HepG2 (cell line): ENCODE data around the gene SGSM1. TPM values are rescaled to one million over a fixed set of nuclear protein-coding genes. Genes with fewer than 3 reads are reported as not detected.

ENCODE experiments used
- AKAP8 ChIP-seq: sonication (generic); formaldehyde crosslinking; IDR thresholded peaks from 2 replicates; pipeline ENCODE4 v1.5.1; 2020; ENCODE audit warnings: mild to moderate bottlenecking, missing genetic modification reagents
- ATM ChIP-seq: fragments of 450-650 bp; IDR thresholded peaks from 2 replicates; pipeline ENCODE4 v1.7.1; 2017; ENCODE audit warnings: mild to moderate bottlenecking, borderline replicate concordance
- CCDC6 ChIP-seq: sonication (generic); formaldehyde crosslinking; IDR thresholded peaks from 2 replicates; pipeline ENCODE4 v1.8.1; 2022; ENCODE audit warnings: mild to moderate bottlenecking, missing genetic modification reagents, moderate library complexity
- CHCHD3 ChIP-seq: sonication (generic); formaldehyde crosslinking; IDR thresholded peaks from 2 replicates; pipeline ENCODE4 v1.8.0; 2022; ENCODE audit warnings: mild to moderate bottlenecking, missing genetic modification reagents, moderate library complexity
- CREBL2 ChIP-seq: sonication (generic); formaldehyde crosslinking; IDR thresholded peaks from 2 replicates; pipeline ENCODE4 v1.8.1; 2023; ENCODE audit warnings: missing genetic modification reagents, mild to moderate bottlenecking, borderline replicate concordance
- GABPB1 ChIP-seq: IDR thresholded peaks from 2 replicates; pipeline ENCODE4 v1.6.1; 2016; ENCODE audit warnings: mild to moderate bottlenecking, missing genetic modification reagents, moderate library complexity, missing compliant biosample characterization
- HOXA3 ChIP-seq: sonication (generic); formaldehyde crosslinking; IDR thresholded peaks from 2 replicates; pipeline ENCODE4 v1.5.0; 2020; ENCODE audit warnings: missing genetic modification reagents
- IKZF1 ChIP-seq: fragments of 450-650 bp; IDR thresholded peaks from 2 replicates; pipeline ENCODE4 v1.7.1; 2016
- MIER2 ChIP-seq: IDR thresholded peaks from 2 replicates; pipeline ENCODE4 v1.6.1; 2016; ENCODE audit warnings: missing biosample characterization, missing genetic modification reagents
- MXD1 ChIP-seq: sonication (generic); formaldehyde crosslinking; IDR thresholded peaks from 2 replicates; pipeline ENCODE4 v1.4.0; 2020; ENCODE audit warnings: mild to moderate bottlenecking, missing genetic modification reagents
- POLR2AphosphoS2 ChIP-seq: IDR thresholded peaks from 2 replicates; pipeline ENCODE4 v1.6.1; 2011; ENCODE audit warnings: low read depth, low read length, improper control_type of control experiment
- RARG ChIP-seq: sonication (generic); formaldehyde crosslinking; IDR thresholded peaks from 2 replicates; pipeline ENCODE4 v1.4.0; 2020; ENCODE audit warnings: low read depth, mild to moderate bottlenecking, missing genetic modification reagents
- RFX1 ChIP-seq: fragments of 450-650 bp; IDR thresholded peaks from 2 replicates; pipeline ENCODE4 v1.6.1; 2017
- SALL1 ChIP-seq: sonication (generic); formaldehyde crosslinking; IDR thresholded peaks from 2 replicates; pipeline ENCODE4 v1.8.0; 2022; ENCODE audit warnings: mild to moderate bottlenecking, missing genetic modification reagents
- SIN3B ChIP-seq: fragments of 150-350 bp; IDR thresholded peaks from 2 replicates; pipeline ENCODE4 v1.6.1; 2014; ENCODE audit warnings: low read length
- SNAPC5 ChIP-seq: sonication (generic); formaldehyde crosslinking; IDR thresholded peaks from 2 replicates; pipeline ENCODE4 v1.8.1; 2023; ENCODE audit warnings: mild to moderate bottlenecking, missing genetic modification reagents, borderline replicate concordance
- TBX2 ChIP-seq: sonication (generic); formaldehyde crosslinking; IDR thresholded peaks from 2 replicates; pipeline ENCODE4 v1.5.0; 2020; ENCODE audit warnings: missing genetic modification reagents, mild to moderate bottlenecking, borderline replicate concordance
- TCF7 ChIP-seq: sonication (generic); IDR thresholded peaks from 2 replicates; pipeline ENCODE4 v1.6.1; 2016; ENCODE audit warnings: antibody characterized with exemption, low read depth
- TCF7L2 ChIP-seq: IDR thresholded peaks from 2 replicates; pipeline ENCODE4 v1.6.1; 2011; ENCODE audit warnings: mild to moderate bottlenecking, low read depth, low read length, moderate library complexity
- THAP11 ChIP-seq: IDR thresholded peaks from 2 replicates; pipeline ENCODE4 v1.6.1; 2016; ENCODE audit warnings: missing biosample characterization, missing genetic modification reagents
- TIGD3 ChIP-seq: sonication (generic); formaldehyde crosslinking; IDR thresholded peaks from 2 replicates; pipeline ENCODE4 v1.5.1; 2020; ENCODE audit warnings: mild to moderate bottlenecking, missing genetic modification reagents, borderline replicate concordance
- ZNF33A ChIP-seq: sonication (generic); formaldehyde crosslinking; IDR thresholded peaks from 2 replicates; pipeline ENCODE4 v1.5.1; 2020; ENCODE audit warnings: missing genetic modification reagents, mild to moderate bottlenecking, moderate library complexity, borderline replicate concordance
- ZNF343 ChIP-seq: sonication (generic); formaldehyde crosslinking; IDR thresholded peaks from 2 replicates; pipeline ENCODE4 v1.4.0; 2020; ENCODE audit warnings: mild to moderate bottlenecking, missing genetic modification reagents
- ZNF543 ChIP-seq: sonication (generic); formaldehyde crosslinking; IDR thresholded peaks from 2 replicates; pipeline ENCODE4 v1.4.0; 2020; ENCODE audit warnings: mild to moderate bottlenecking, missing genetic modification reagents
- ZNF670 ChIP-seq: sonication (generic); formaldehyde crosslinking; IDR thresholded peaks from 2 replicates; pipeline ENCODE4 v1.8.0; 2022; ENCODE audit warnings: mild to moderate bottlenecking, missing genetic modification reagents, borderline replicate concordance
- ZNF777 ChIP-seq: sonication (generic); formaldehyde crosslinking; IDR thresholded peaks from 2 replicates; pipeline ENCODE4 v1.4.0; 2020; ENCODE audit warnings: missing genetic modification reagents
- ZNF780A ChIP-seq: sonication (generic); formaldehyde crosslinking; IDR thresholded peaks from 2 replicates; pipeline ENCODE4 v1.8.0; 2022; ENCODE audit warnings: mild to moderate bottlenecking, missing genetic modification reagents, moderate library complexity
- ZSCAN21 ChIP-seq: sonication (generic); formaldehyde crosslinking; IDR thresholded peaks from 2 replicates; pipeline ENCODE4 v1.8.0; 2022; ENCODE audit warnings: mild to moderate bottlenecking, missing genetic modification reagents, moderate library complexity, borderline replicate concordance
- ZZZ3 ChIP-seq: sonication (generic); formaldehyde crosslinking; IDR thresholded peaks from 2 replicates; pipeline ENCODE4 v1.4.0; 2020; ENCODE audit warnings: missing genetic modification reagents, mild to moderate bottlenecking, borderline replicate concordance
- polyA plus RNA-seq, 8 experiments: library from polyadenylated mRNA; depleted of rRNA in 3 of 8; stranded (reverse) in 7 of 8; unstranded in 1 of 8; fragments of >200 nt; fragmentation: Illumina TruSeq in 4 of 8; extraction: Trizol in 4 of 8; gene quantifications; 2 replicates each; pipeline versions ENCODE4 v1.2.1 to v1.2.3, GENCODE V29; 2011 to 2016; ENCODE audit warnings: low read depth in 4 of 8, missing spikeins in 1 of 8, mixed read lengths in 1 of 8; ENCODE audit not compliant: insufficient read depth in 1 of 8
- total RNA-seq, 5 experiments: library from RNA; depleted of rRNA; stranded (reverse); fragments of >200 nt; fragmentation: Illumina TruSeq; extraction: Trizol; gene quantifications; 2 replicates each; pipeline ENCODE4 v1.2.3, GENCODE V29; 2016; ENCODE audit warnings: low read depth in 1 of 5

SGSM1 gene
- total and polyA plus RNA-seq, 2 of the 13 experiments (the other 11 are each of a cell fraction or from before 2014, with no cell fraction given), result 0.07 TPM; not detected in 1

- TF ChIP-seq IKZF1 (no peak), ZZZ3 (0 out of 2 replicates have a peak, but pooled peaks have one; percentile 52), ZNF670 (CRISPR knock-in tag) (no peak), ATM (no peak), ZNF777 (no peak), GABPB1 (peak; percentile 92), TCF7 (no peak), SALL1 (no peak; the same call in 1 of the 2 replicates), TIGD3 (CRISPR knock-in tag) (0 out of 2 replicates have a peak, but pooled peaks have one; percentile 53), MIER2 (0 out of 2 replicates have a peak, but pooled peaks have one; percentile 26), RFX1 (peak; percentile 96), ZNF780A (CRISPR knock-in tag) (no peak), MXD1 (no peak), TBX2 (CRISPR knock-in tag) (peak; percentile 76; the same call in 1 of the 2 replicates), ZNF543 (CRISPR knock-in tag) (no peak), THAP11 (CRISPR knock-in tag) (peak; percentile 87), SIN3B (no peak), ZNF33A (no peak), SNAPC5 (CRISPR knock-in tag) (no peak), CREBL2 (CRISPR knock-in tag) (no peak), POLR2AphosphoS2 (no peak), HOXA3 (CRISPR knock-in tag) (peak; percentile 74), AKAP8 (CRISPR knock-in tag) (no peak), RARG (no peak), ZNF343 (no peak), TCF7L2 (no peak), CHCHD3 (CRISPR knock-in tag) (no peak), CCDC6 (CRISPR knock-in tag) (peak; percentile 34; the same call in 1 of the 2 replicates), ZSCAN21 (peak; percentile 33)
Observed at GRCh38 chr22:24951942-24952836, 146.2 kb downstream of the SGSM1 start, which contains the start of gene KIAA1671 (continued).
